Naive thymus-derived CD4-positive, alpha-beta T cell (primary cell): Measurements from ENCODE around the gene MRPL43. TPM values are rescaled to one million over a fixed set of nuclear protein-coding genes. Genes with fewer than 3 reads are reported as not detected.
A peak's percentile ranks its signal among the peaks of the same experiment; 100 is the strongest.

Source experiments
- ATAC-seq: fragments of 150-1000 bp; cut with Tn5 transposase; 2 replicates; pipeline ENCODE4 v1.10.0; 2021; ENCODE audit warnings: mild to moderate bottlenecking, moderate library complexity
- CTCF ChIA-PET: fragments of 350-600 bp; sonication (Branson Sonifier 250); formaldehyde crosslinking; loops from one replicate; lab custom pipeline; 2021; ENCODE audit warnings: antibody characterized with exemption; lab: Charles Lee
- POLR2A ChIA-PET: fragments of 350-600 bp; sonication (Branson Sonifier 250); formaldehyde crosslinking; loops from one replicate; lab custom pipeline; 2021; ENCODE audit warnings: antibody characterized with exemption, inconsistent platforms; lab: Charles Lee
- DNase-seq, 9 donors: peaks; one replicate each; pipeline versions ENCODE4 v3.0.0 to v3.0.0-alpha.2; 2020 to 2022; ENCODE audit warnings: mixed read lengths in 1 of 9
- H3K27ac ChIP-seq: one replicate; pipeline ENCODE4 v1.7.0; 2013; ENCODE audit warnings: mild to moderate bottlenecking, low read depth, low read length, moderate library complexity
- H3K27me3 ChIP-seq, 2 donors: one replicate each; pipeline ENCODE4 v1.7.0; 2013; ENCODE audit warnings: low read length in 2 of 2, mild to moderate bottlenecking in 2 of 2, moderate library complexity in 2 of 2; ENCODE audit not compliant: control insufficient read depth in 2 of 2, insufficient read depth in 2 of 2
- H3K36me3 ChIP-seq, 3 experiments: 1 replicate in 2 of 3; 2 replicates in 1 of 3; pipeline ENCODE4 v1.7.0; 2013; ENCODE audit warnings: low read length in 3 of 3, mild to moderate bottlenecking in 3 of 3, moderate library complexity in 1 of 3; ENCODE audit not compliant: insufficient read depth in 3 of 3, control insufficient read depth in 2 of 3
- H3K4me1 ChIP-seq, 2 donors: one replicate each; pipeline ENCODE4 v1.7.0; 2013; ENCODE audit warnings: low read length in 2 of 2, mild to moderate bottlenecking in 2 of 2, moderate library complexity in 1 of 2; ENCODE audit not compliant: control insufficient read depth in 2 of 2, insufficient read depth in 2 of 2
- H3K4me3 ChIP-seq: 2 replicates; pipeline ENCODE4 v1.7.0; 2013; ENCODE audit warnings: mild to moderate bottlenecking, low read length
- H3K9me3 ChIP-seq, 3 experiments: 1 replicate in 2 of 3; 2 replicates in 1 of 3; pipeline ENCODE4 v1.7.0; 2013; ENCODE audit warnings: low read length in 3 of 3; ENCODE audit not compliant: control insufficient read depth in 2 of 3
- H3K27ac Mint-ChIP-seq, 9 donors: one replicate each; pipeline ENCODE4 v1.8.0; 2020 to 2022; ENCODE audit warnings: mixed read lengths in 9 of 9, mild to moderate bottlenecking in 8 of 9, moderate library complexity in 5 of 9, inconsistent platforms in 2 of 9
- H3K27me3 Mint-ChIP-seq, 5 donors: one replicate each; pipeline ENCODE4 v1.8.0; 2021 to 2022; ENCODE audit warnings: mixed read lengths in 5 of 5, mild to moderate bottlenecking in 1 of 5
- H3K36me3 Mint-ChIP-seq, 5 donors: one replicate each; pipeline ENCODE4 v1.8.0; 2020 to 2022; ENCODE audit warnings: mixed read lengths in 5 of 5, mild to moderate bottlenecking in 3 of 5, inconsistent platforms in 1 of 5
- H3K4me1 Mint-ChIP-seq, 7 donors: one replicate each; pipeline ENCODE4 v1.8.0; 2020 to 2022; ENCODE audit warnings: mixed read lengths in 7 of 7, mild to moderate bottlenecking in 3 of 7, inconsistent platforms in 1 of 7
- H3K4me3 Mint-ChIP-seq, 10 donors: one replicate each; pipeline ENCODE4 v1.8.0; 2020 to 2022; ENCODE audit warnings: mild to moderate bottlenecking in 10 of 10, mixed read lengths in 10 of 10, moderate library complexity in 6 of 10, inconsistent platforms in 2 of 10
- H3K9me3 Mint-ChIP-seq, 11 donors: one replicate each; pipeline ENCODE4 v1.8.0; 2020 to 2022; ENCODE audit warnings: mixed read lengths in 11 of 11, mild to moderate bottlenecking in 4 of 11, inconsistent platforms in 1 of 11, moderate library complexity in 1 of 11
- intact Hi-C, 2 donors: fragments of 100-400 bp; cut with micrococcal nuclease; formaldehyde crosslinking; loops; one replicate each; pipeline ENCODE4 v1.15.1; 2023
- polyA plus RNA-seq, 2 donors: library from polyadenylated mRNA; unstranded; fragments of 300-500 nt; fragmentation: Illumina TruSeq; gene quantifications; one replicate each; pipeline ENCODE4 v1.2.3, GENCODE V29; 2021
- total RNA-seq, 6 experiments: library from RNA in 5 of 6; stranded (reverse) in 5 of 6; gene quantifications; 1 replicate in 5 of 6; 2 replicates in 1 of 6; pipeline ENCODE4 v1.2.3 and lab custom pipeline; 2021 to 2026

The MRPL43 gene
- total and polyA plus RNA-seq, 7 experiments from 2014 or later = 35.8 to 149 (median 68.3) TPM

DNA sequence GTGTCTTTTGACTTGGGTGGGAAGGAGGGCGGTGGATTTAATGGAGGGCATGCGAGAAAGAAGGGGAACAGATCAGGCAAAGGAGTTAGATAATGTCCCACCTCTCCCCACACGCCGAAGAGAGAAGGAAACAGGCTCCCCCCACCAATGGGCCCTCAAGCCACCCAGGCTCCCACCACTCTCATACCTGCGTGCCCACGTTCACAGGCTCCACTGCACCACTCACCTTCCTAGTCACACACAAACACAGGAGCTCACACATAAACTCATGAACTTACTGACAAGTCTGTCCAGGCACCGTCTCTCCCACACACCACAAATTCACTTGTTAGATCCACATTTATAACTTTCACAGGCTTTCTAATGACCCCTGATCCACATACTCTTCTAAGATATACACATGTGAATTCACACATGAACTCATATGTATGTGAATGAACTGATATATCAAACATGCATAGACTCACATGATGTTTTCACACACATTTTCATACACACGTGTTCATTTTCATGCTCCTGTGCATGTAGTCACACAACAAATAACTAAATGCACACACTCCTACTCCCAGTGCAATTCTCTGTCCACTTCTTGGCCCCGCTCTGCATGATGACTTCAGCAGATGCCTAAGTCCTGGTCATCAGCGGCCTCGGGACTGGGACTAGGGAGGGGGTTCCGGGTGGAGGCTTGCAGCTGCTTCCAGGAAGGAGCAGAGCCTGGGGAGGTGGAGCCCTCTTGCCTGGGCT lies 13.8 kb upstream of the MRPL43 start:
- intact Hi-C loops = no loop called here
- Histone ChIP-seq H3K27ac (no peak overlapping the region), H3K27me3 (no peaks in the 10 kb centered on the region), H3K4me1 (peaks cover 20 to 22% of the 10 kb centered on the region in 2 donors), H3K4me3 (no peak overlapping the region), H3K36me3 (peaks cover 0 to 27% (median 0%) of the 10 kb centered on the region in 3 experiments), H3K9me3 (no peaks in the 10 kb centered on the region)
- no peak for ATAC-seq
- no peak for DNase-seq
- H3K4me1 Mint-ChIP-seq = peaks cover 15 to 32% (median 22%) of the 10 kb centered on the region in 7 donors
- peak overlapping the region; percentile 58 to 98 (median 76) for H3K4me3 Mint-ChIP-seq
- peaks cover 0 to 6% (median 0%) of the 10 kb centered on the region in 5 donors for H3K36me3 Mint-ChIP-seq
- no peaks in the 10 kb centered on the region for H3K9me3 Mint-ChIP-seq
- POLR2A ChIA-PET = interaction anchor here (0.6 to 4.8 kb wide), 2 partner anchors 11 to 30 kb away, joined by 4 to 34 read pairs; partner anchors contain the start of genes PDZD7 and SFXN3
- CTCF ChIA-PET = interaction anchor here (7.9 kb wide), 1 partner anchor 14 kb away, joined by 56 read pairs; no protein-coding TSS in a partner anchor
- no peaks in the 10 kb centered on the region for H3K27me3 Mint-ChIP-seq
- H3K27ac Mint-ChIP-seq = peak overlapping the region; percentile 44 to 78 (median 68)

DNA sequence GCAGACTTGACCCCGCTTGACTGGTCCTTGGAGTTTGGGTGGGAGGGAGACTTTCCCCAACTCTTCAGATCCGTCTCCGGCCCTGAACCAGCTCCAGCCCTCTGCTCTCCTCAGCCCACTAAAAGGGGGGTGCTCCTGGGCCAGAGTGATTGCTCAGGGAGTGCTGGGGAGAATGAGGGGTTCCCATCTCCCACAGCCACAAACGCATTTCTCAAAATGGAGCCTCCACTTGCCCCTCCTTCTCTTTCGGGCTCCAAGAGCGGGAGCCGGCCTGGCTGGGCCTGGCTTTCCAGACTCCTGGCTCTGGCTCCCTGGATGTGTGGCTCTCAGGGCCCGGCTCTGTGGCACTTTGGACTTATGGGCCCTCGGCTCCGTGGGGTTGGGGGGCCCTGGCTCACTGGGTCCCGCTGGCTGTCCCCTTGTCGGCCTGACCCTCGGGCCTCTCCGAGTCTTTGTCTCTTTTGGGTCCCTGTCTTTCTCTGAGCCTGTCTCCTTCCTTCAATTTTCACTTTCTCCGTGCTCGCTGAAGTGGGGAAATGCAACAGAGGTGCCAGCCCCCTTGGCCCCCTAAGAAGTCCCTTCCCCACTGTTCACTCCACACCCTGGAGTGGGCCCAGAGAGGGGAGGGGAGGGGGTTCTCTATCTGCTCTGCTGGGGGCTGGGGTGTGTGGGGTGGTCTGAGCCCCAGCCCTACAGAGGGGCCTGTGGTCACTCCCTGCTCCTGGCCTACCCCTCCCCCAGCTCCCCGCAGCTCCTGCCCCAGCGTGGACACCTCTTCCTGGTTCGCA lies 13.0 kb upstream of the MRPL43 start:
- H3K27me3 Mint-ChIP-seq = no peaks in the 10 kb centered on the region
- H3K27me3 ChIP-seq = no peaks in the 10 kb centered on the region
- peak overlapping the region; percentile 58 to 98 (median 79) for H3K4me3 Mint-ChIP-seq
- peaks cover 15 to 37% (median 23%) of the 10 kb centered on the region in 7 donors for H3K4me1 Mint-ChIP-seq
- no peak for DNase-seq
- peak overlapping the region; percentile 17 for H3K4me3 ChIP-seq
- H3K9me3 ChIP-seq = no peaks in the 10 kb centered on the region
- peaks cover 20 to 22% of the 10 kb centered on the region in 2 donors for H3K4me1 ChIP-seq
- H3K36me3 Mint-ChIP-seq = peaks cover 0 to 6% (median 0%) of the 10 kb centered on the region in 5 donors
- H3K27ac ChIP-seq = peak overlapping the region; percentile 48
- ATAC-seq = no peak
- intact Hi-C loops = no loop called here
- ChIA-PET POLR2A (interaction anchor here (4.8 kb wide), 1 partner anchor 31 kb away, joined by 34 read pairs; the partner anchor contains the start of genes PDZD7 and SFXN3), CTCF (interaction anchor here (7.9 kb wide), 1 partner anchor 15 kb away, joined by 56 read pairs; no protein-coding TSS in a partner anchor)
- H3K36me3 ChIP-seq = peaks cover 0 to 20% (median 0%) of the 10 kb centered on the region in 3 experiments
- no peaks in the 10 kb centered on the region for H3K9me3 Mint-ChIP-seq
- H3K27ac Mint-ChIP-seq = peak overlapping the region; percentile 42 to 93 (median 70)

DNA sequence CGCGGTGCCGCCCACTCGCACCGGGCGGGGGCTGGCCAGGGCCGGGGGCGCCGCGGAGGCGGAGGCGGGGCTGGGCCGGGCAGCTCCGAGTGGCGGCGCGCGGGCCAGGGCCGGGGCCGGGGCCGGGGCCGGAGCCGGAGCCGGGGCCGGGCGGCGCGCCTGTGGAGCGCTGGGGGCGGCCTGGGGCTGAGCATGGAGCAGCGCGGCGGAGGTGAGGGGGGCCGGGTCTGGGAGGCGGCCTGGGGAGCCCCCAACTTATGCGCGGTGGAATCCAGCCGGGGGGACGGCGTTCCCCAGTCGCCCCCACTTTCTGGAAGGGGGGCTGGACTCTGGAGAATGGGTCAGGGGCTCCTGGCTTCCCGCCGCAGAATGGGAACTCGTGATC lies 12.4 kb upstream of the MRPL43 start, which contains the start of gene LZTS2:
LZTS2 (plus strand) TSS at position 67 of the 385 bp plus-strand sequence. CDS start 2,731 bp downstream, outside the sequence.
- intact Hi-C loops = loop anchor here (1.0 to 5.0 kb wide), 7 partner anchors 15 to 464 kb away; partner anchors contain the start of genes SLF2 (in 2 of the 2), BTRC (in 1 of the 2), HIF1AN (in 1 of the 2) and KAZALD1 (in 1 of the 2)
- no peaks in the 10 kb centered on the region for H3K27me3 Mint-ChIP-seq
- peak within 1 kb of the TSS; percentile 87 to 98 (median 92) for H3K4me3 Mint-ChIP-seq
- Histone ChIP-seq H3K36me3 (peaks cover 0 to 17% (median 0%) of the 10 kb centered on the region in 3 experiments), H3K4me3 (peak within 1 kb of the TSS; percentile 87), H3K27ac (peak within 1 kb of the TSS; percentile 99), H3K4me1 (peaks cover 20 to 22% of the 10 kb centered on the region in 2 donors), H3K9me3 (no peaks in the 10 kb centered on the region), H3K27me3 (no peaks in the 10 kb centered on the region)
- peak within 1 kb of the TSS; percentile 88 to 99 (median 94) for H3K27ac Mint-ChIP-seq
- H3K36me3 Mint-ChIP-seq = peaks cover 0 to 6% (median 0%) of the 10 kb centered on the region in 5 donors
- no peaks in the 10 kb centered on the region for H3K9me3 Mint-ChIP-seq
- ChIA-PET CTCF (interaction anchor here (0.7 to 7.9 kb wide), 2 partner anchors 16 to 1921 kb away, joined by 3 to 56 read pairs; no protein-coding TSS in a partner anchor), POLR2A (interaction anchor here (0.9 to 4.8 kb wide), 5 partner anchors 8 to 31 kb away, joined by 3 to 65 read pairs (median 3); partner anchors contain the start of genes MRPL43, PDZD7, SFXN3 and TWNK)
- ATAC-seq (no peak), DNase-seq (no peak)
- H3K4me1 Mint-ChIP-seq = peaks cover 15 to 37% (median 23%) of the 10 kb centered on the region in 7 donors

DNA sequence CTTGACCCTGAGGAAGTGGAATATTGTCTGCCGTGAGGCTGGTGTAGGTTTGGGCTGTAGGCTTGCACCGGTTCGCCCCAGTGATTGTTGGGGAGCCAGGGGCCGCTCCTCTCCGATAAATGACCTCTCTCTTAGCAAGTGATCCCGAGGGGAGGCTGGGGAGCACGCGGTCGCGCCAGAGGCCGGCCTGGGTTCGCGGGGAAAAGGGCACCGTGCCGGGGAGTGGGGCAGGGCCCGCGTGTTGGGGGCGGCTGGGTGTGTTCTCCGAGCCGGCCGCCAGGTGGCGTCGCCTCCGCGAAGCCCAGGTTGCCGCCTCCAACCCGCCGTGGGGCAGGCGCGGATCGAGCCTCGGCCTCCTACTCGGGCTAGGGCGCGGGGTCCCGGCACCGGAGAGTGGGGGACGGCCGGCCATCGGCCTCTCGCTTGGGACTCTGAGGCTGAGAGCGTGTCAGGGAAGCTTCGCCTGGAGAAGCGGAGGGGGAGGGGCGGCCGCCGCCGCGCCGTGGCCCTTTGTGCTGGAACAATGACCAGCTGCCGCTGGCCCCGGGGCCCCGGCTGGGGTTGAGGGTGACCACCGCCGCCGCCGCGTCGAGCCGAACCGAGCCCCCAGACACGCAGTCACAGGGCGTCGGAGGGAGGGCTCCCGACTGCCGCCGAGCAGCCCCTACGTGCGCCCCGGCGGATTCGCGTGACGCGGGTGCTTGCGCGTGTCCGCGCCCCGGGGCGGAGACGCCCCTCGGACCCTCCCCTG lies 11.9 kb upstream of the MRPL43 start:
- Mint-ChIP-seq H3K4me3 (peak overlapping the region; percentile 87 to 98 (median 92)), H3K36me3 (peaks cover 0 to 10% (median 0%) of the 10 kb centered on the region in 5 donors), H3K9me3 (no peaks in the 10 kb centered on the region), H3K4me1 (peaks cover 15 to 37% (median 23%) of the 10 kb centered on the region in 7 donors), H3K27ac (peak overlapping the region; percentile 88 to 99 (median 94)), H3K27me3 (no peaks in the 10 kb centered on the region)
- ChIA-PET POLR2A (interaction anchor here (0.7 to 4.8 kb wide), 8 partner anchors 9 to 86 kb away, joined by 3 to 65 read pairs (median 3); partner anchors contain the start of genes MRPL43, PDZD7, SEMA4G and SFXN3), CTCF (interaction anchor here (0.7 to 7.9 kb wide), 4 partner anchors 16 to 1921 kb away, joined by 3 to 56 read pairs (median 4); no protein-coding TSS in a partner anchor)
- peak overlapping the region; percentile 99 for H3K27ac ChIP-seq
- peak overlapping the region; percentile 87 for H3K4me3 ChIP-seq
- DNase-seq (peak; percentile 69 to 90 (median 82)), ATAC-seq (peak; percentile 82)
- H3K4me1 ChIP-seq = peaks cover 20 to 22% of the 10 kb centered on the region in 2 donors
- no peaks in the 10 kb centered on the region for H3K9me3 ChIP-seq
- intact Hi-C loops = loop anchor here (1.0 to 5.0 kb wide), 8 partner anchors 15 to 464 kb away; partner anchors contain the start of genes SLF2 (in 2 of the 2), BTRC (in 1 of the 2), HIF1AN (in 1 of the 2) and KAZALD1 (in 1 of the 2)
- H3K27me3 ChIP-seq = no peaks in the 10 kb centered on the region
- peaks cover 0 to 22% (median 0%) of the 10 kb centered on the region in 3 experiments for H3K36me3 ChIP-seq

DNA sequence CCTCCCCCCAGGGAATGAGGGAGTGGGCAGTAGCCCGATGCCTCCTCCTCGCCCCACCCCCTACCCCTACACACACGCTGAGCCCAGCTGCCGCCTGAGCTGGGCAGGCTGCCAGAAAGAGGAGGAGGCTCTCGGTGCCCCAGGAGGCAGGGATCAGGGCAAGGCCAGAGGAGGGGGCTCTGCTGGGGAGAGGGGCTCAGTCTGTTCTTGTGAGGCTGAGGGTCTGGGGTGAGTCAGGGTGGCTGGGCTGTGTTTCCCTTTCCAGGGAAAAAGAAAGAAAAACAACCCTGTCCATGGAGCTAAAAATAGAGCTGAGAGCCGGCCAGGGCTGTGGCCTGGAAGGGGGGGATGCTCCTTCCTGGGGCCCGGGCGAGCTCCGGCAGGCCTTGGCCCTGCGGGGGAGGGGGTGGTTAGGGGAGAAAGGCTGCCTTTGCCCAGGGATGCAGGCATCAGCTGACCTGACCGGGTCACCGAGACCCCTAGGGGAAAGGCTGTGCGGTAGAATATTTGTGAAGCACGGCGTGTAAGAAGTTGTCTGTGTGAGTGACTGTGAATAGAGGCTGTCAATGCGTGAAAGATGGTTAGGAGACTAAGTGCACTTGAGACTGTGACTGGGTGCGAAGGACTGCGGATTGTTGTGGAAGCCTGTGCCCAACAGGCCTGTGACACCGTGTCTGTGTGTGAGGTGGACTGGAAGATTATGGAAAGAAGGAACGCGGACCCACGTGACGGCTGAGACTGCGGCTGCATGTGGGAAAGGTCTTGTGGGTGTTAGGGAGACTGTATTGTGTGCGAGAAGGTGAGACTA lies 11.1 kb upstream of the MRPL43 start:
- Mint-ChIP-seq H3K36me3 (peaks cover 0 to 10% (median 3%) of the 10 kb centered on the region in 5 donors), H3K27me3 (no peaks in the 10 kb centered on the region), H3K4me1 (peaks cover 15 to 37% (median 23%) of the 10 kb centered on the region in 7 donors), H3K9me3 (no peaks in the 10 kb centered on the region), H3K27ac (peak overlapping the region; percentile 88 to 99 (median 94)), H3K4me3 (peak overlapping the region; percentile 87 to 98 (median 92))
- peak; percentile 52 to 75 (median 68) for DNase-seq
- peak overlapping the region; percentile 87 for H3K4me3 ChIP-seq
- ChIA-PET CTCF (interaction anchor here (0.7 to 7.9 kb wide), 13 partner anchors 8 to 1144 kb away, joined by 3 to 56 read pairs (median 3); partner anchors contain the start of genes KAZALD1, MRPL43, PDZD7 and SFXN3), POLR2A (interaction anchor here (0.7 to 4.8 kb wide), 13 partner anchors 8 to 86 kb away, joined by 3 to 65 read pairs (median 5); partner anchors contain the start of genes MRPL43, PDZD7, SEMA4G and SFXN3)
- H3K9me3 ChIP-seq = no peaks in the 10 kb centered on the region
- ATAC-seq = peak; percentile 22
- H3K27ac ChIP-seq = peak overlapping the region; percentile 99
- H3K27me3 ChIP-seq = no peaks in the 10 kb centered on the region
- H3K36me3 ChIP-seq = peaks cover 0 to 23% (median 0%) of the 10 kb centered on the region in 3 experiments
- peaks cover 20 to 22% of the 10 kb centered on the region in 2 donors for H3K4me1 ChIP-seq
- intact Hi-C loops = loop anchor here (1.0 to 5.0 kb wide), 4 partner anchors 62 to 436 kb away; partner anchors contain the start of genes BTRC (in 1 of the 2) and KAZALD1 (in 1 of the 2)
